Right renal pelvis (tissue), 4 donors: ENCODE measurements around the gene AKT3. TPM values are rescaled to one million over a fixed set of nuclear protein-coding genes. Genes with fewer than 3 reads are reported as not detected.

Experiments
- DNase-seq, 4 donors: peaks; one replicate each; pipeline ENCODE4 v3.0.0-alpha.2; 2013; ENCODE audit warnings: low read depth in 4 of 4, low spot score in 3 of 4, missing footprints in 1 of 4
- polyA plus RNA-seq, 4 donors: library from polyadenylated mRNA; unstranded; fragments of 120-200 nt; gene quantifications; one replicate each; pipeline ENCODE4 v1.2.1, GENCODE V29; 2013; ENCODE audit not compliant: insufficient read length in 4 of 4

AKT3 gene
- polyA plus RNA-seq, 4 donors, result 22.6 to 38.2 (median 37.1) TPM

DNA sequence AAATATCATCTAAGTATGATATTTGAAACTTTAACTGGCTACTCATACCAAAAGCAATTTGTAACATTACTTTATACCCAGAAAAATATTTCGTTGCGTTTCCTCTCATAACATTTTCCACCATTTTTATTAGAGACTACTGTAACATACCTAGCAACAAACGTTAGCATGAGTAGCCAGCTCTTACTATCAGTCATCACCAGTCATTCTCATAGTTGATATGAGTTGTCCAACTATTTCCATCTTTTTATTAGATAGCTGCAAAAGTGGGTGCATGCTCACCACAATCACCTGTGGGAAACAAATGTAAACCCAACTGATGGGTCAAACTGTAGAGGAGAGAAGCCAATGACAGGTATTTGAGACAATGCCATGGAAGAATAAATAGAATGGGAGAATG, 114.6 kb downstream of the AKT3 start:
- no peak for DNase-seq

- no peak for DNase-seq
These were observed 115.7 kb downstream of the AKT3 start for GRCh38 chr1:243734308-243734695.

DNA sequence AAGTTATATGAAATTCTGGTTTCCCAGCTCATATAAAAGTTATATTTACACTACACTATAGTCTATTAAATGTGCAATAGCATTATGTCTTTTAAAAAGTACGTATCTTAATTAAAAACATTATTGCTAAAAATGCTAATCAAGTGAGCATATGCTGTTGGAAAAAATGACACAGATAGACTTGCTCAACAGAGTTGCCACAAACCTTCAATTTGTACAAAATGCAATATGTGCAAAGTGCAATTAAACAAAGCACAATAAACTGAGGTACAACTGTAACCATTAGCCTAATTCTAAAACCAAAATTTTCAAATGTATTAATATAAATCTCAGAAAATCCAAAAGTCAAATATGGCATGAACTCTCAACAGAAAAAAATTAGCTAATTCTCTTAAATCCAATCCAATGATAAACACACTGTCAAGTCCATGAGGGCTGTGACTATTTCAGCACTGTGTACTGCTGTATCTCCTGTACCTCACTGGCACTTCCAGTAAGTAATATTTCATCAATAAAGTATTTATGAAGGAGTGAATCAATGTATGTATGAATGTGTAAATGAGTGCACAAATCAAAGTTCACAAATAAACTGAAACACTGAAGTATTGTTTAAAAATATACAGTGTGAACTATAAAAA, 116.3 kb downstream of the AKT3 start:
- DNase-seq, result no peak

DNA sequence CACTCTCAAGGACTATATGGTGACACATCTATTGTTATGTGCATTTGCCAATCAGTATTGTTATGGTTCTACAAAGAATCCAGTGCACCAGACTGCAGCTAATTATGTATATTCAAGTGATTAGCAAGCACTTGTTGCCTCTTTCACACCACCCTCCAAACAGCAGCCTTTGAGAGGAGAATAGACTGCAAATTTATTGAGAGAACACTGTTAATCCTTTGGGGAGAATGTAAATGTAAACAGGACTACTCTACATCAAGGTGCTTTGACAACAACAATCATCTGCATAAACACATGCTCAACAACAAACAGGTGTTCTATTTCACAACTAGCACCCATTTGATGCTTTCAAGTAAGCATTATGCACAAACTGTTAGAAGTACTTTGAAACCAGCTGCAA, 117.4 kb downstream of the AKT3 start:
- DNase-seq, result no peak

DNA sequence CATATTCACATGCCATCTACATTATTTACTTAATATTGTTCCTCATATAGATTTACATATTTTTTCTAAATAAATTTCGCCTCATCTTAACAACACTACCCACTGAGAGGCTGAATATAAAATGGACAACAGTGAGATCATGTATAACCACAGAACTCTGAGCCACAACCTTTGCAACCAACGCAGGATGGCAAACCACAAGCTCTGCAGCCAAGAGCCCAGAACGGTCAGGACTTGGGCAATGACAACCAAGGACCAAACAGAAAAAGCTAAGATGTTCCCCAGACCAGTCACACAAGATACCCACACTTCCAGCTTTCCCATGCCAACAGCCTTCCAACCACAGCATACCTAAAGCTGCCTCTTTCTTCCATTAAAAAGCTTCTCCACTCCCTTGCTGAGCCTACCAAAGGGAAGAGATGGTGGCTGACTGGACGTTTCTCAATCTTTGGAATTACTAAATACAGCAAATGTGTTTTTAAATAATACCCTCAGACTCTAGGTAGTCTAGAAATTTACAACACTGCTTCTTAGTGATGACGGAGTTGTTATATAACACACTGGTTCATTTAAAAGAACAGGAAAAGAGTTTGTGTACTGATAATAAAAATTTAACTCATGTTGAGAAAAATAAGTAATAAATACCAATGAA, 117.9 kb downstream of the AKT3 start:
- DNase-seq, result no peak

- DNase-seq, result no peak
These were observed 118.6 kb downstream of the AKT3 start for GRCh38 chr1:243731301-243731891.

GRCh38 chr1:243730487-243731150, 119.4 kb downstream of the AKT3 start:
- DNase-seq, result no peak

DNA sequence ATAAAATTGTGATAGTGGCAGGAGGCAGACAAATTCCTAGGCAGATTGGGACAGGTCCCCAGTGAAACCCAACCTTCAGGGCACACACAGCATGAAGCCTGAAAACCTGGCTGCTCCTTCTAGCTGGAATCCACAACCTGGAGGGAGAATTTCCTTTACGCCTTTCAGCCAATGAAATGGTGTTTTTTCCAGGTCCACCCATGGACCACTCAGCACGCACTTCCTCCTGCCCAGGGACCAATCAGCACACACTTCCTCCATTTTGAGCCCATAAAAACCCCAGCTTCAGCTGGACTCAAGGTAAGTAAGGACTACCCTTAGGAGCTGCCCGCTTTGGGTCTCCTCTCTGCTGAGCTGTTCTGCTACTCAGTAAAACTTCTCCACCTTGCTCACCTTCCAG, 120.1 kb downstream of the AKT3 start:
- DNase-seq, result no peak

DNA sequence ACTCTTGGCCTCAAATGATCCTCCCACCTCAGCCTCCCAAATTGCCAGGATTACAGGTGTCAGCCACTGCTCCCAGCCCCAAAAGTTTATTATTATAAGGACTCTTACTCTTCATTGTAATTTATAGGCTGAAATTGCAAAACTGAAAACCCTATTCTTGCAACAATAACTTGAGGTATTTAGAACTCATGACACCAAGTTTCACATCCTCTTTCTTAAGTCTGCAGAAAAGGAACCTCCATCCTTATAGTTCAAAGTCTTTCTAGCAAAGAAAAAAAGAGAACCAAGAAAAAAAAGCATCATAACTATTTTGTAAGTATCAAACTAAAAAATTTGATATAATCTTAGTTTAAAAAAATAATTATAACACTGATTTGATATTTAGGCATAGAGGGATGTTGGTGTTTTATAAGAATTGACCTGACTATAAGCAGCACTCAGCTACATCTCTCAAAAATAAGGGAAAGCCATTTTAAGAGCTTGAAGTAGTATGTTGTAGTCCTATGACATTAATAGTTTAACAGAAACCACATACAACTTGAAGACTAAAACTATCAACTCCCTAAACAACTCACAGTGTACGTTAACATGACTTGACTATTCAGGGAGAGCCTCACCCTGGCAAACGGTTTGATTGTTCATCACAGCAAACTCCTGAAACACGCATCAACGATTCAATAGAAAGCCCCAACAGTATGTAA, 122.4 kb downstream of the AKT3 start:
- no peak for DNase-seq

DNA sequence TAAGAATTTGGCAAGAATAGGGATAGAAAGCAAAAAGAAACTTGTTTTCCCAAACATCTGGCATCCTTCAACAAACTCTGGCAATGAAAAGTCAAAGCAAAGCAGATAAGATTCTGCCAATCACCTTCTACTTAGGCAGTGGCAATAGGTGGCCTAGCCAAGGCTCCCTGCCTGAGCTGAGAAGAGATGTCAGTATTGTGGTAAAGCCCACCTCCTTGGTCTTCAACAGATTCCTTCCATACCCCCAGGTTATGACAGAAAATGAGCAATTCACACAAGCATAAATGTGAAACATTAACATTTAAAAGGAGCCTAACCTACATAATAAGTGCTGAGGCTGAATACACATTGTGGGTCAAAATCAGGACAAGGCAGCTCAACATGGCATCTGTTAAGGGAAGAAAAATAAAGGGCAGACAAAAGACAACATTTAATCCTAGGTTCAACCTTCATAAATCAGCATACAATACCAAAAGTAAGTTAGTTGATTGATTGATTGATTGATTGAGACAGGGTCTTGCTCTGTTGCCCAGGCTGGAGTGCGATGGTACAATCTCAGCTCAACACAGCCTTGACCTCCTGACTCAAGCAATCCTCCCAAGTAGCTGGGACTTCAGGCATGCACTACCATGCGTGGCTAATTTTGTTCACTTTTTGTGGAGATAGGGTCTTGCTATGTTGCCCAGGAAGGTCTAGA, 123.1 kb downstream of the AKT3 start:
- DNase-seq, result no peak

DNA sequence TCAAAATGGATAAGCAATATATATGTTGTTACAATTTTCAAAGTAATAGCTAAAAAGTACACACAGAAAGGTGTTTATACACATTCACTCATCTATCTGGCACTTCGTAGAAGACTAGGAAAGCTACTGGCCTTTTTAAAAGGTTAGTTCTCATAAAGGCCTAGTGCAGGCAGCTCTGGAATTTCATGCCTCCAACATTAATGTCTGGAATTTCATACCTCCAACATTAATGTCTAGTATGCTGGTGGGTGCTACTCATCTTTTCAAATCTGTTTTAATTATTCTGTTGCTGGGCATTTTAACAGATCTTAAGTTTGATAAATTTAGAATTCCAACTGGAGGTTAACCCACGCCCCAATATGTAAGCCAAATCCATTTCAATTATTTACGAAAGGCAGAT, 124.2 kb downstream of the AKT3 start:
- no peak for DNase-seq

GRCh38 chr1:243725075-243725474, 125.0 kb downstream of the AKT3 start:
- DNase-seq, result no peak

- no peak for DNase-seq
These were observed 126.5 kb downstream of the AKT3 start for GRCh38 chr1:243723458-243724043.

- DNase-seq, result no peak
These were observed 127.0 kb downstream of the AKT3 start for GRCh38 chr1:243723050-243723449.

GRCh38 chr1:243719476-243719875, 130.6 kb downstream of the AKT3 start:
- DNase-seq, result no peak

DNA sequence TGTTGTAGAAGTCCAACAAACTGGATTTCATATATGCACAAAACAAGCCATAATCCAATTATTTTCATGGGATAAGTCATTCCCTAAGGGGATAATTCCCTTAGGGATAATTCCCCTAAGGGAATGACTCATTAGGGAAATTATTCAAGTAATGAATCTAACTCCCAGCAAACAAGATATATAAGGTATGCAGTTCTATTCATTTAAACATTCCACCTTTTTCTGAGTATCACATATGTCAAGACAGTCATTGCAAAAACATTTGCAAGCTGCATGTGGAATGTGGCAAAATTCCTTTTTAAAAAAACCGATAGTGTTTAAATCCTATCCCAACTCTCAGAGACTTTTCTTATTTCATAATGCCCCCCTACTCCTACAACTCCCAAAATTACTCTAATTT, 131.2 kb downstream of the AKT3 start:
- DNase-seq, result no peak

- DNase-seq, result no peak
These were observed 132.0 kb downstream of the AKT3 start for GRCh38 chr1:243718022-243718421.

GRCh38 chr1:243716906-243717305, 133.1 kb downstream of the AKT3 start:
- no peak for DNase-seq

DNA sequence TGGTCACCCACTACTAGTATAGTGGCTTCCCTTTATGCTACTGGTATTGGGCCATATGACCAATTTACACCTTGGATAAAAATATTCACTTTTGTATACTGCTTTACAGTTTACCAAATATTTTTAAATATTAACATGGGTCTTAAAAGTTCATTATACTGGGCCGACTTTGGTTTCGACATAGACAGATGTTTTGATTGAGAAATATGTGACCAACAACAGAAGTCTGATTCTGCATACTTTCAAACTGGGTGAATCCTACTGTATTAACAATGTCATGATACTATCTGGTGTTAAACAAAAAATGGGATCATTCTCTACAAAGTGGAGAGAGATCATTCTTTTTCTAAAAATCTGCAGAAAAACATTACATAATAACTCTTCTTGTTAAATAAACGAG, 134.8 kb downstream of the AKT3 start:
- DNase-seq, result no peak
